K562 (cell line): ENCODE measurements around the gene PPM1E. TPM values are rescaled to one million over a fixed set of nuclear protein-coding genes. Genes with fewer than 3 reads are reported as not detected.

Experiments used
- ATAC-seq: fragments of 200-7000 bp; cut with Tn5 transposase; 3 replicates; pipeline ENCODE4 v1.9.1; 2020; ENCODE audit warnings: moderate library complexity
- BruUV-seq: library from RNA; stranded (reverse); fragments of 400-500 nt; replicated peaks from 2 replicates; lab custom pipeline; 2021; lab: Mats Ljungman, UMichigan
- CTCF ChIA-PET: fragments of 300-600 bp; formaldehyde crosslinking; extraction: SDS; loops from one replicate; lab custom pipeline; 2021; ENCODE audit warnings: low intra/inter-chr PET ratio; lab: Yijun Ruan, JAX
- POLR2A ChIA-PET: fragments of 300-600, 350-650 bp; sonication (Branson Sonifier 250); formaldehyde crosslinking; extraction: SDS; loops from one replicate; lab custom pipeline; 2021; ENCODE audit warnings: antibody characterized with exemption, inconsistent platforms; lab: Yijun Ruan, JAX
- DNase-seq, 4 experiments: peaks; one replicate each; pipeline versions ENCODE4 v3.0.0 to v3.0.0-alpha.2; 2011 to 2018; ENCODE audit warnings: low spot score in 3 of 4, mixed read lengths in 3 of 4; ENCODE audit errors: extremely low read depth in 1 of 4
- FAIRE-seq: peaks from 2 replicates; lab custom pipeline; 2011; peaks lifted over from hg19 to GRCh38; lab: Jason Lieb, UNC
- H2AFZ ChIP-seq: 2 replicates; pipeline ENCODE4 v1.6.0; 2011; ENCODE audit warnings: low read depth, low read length, control low read depth, inconsistent platforms
- H3K27ac ChIP-seq: fragments of 200-600 bp; 3 replicates; pipeline ENCODE4 v1.8.0; 2011; ENCODE audit warnings: low read depth, mild to moderate bottlenecking, control low read depth, inconsistent platforms, low read length, moderate library complexity, mixed read lengths; ENCODE audit errors: extremely low read depth
- H3K27me3 ChIP-seq, 2 experiments: fragments of 300-600 bp in 1 of 2; 2 replicates in 1 of 2; 3 replicates in 1 of 2; pipeline versions ENCODE4 v1.6.0 to v1.8.0; 2011; ENCODE audit warnings: inconsistent platforms in 2 of 2, low read length in 2 of 2, mild to moderate bottlenecking in 1 of 2, mixed read lengths in 1 of 2, moderate library complexity in 1 of 2; ENCODE audit not compliant: control insufficient read depth in 2 of 2, insufficient read depth in 2 of 2
- H3K36me3 ChIP-seq: fragments of 300-600 bp; 3 replicates; pipeline ENCODE4 v1.8.0; 2011; ENCODE audit warnings: mild to moderate bottlenecking, low read length, inconsistent platforms; ENCODE audit not compliant: control insufficient read depth, insufficient read depth
- H3K4me1 ChIP-seq, 2 experiments: fragments of 200-600 bp in 1 of 2; replicated peaks in 1 of 2; 2 replicates in 1 of 2; 3 replicates in 1 of 2; pipeline versions ENCODE4 v1.5.1 to v1.8.0; 2011; ENCODE audit warnings: inconsistent platforms in 2 of 2, low read length in 2 of 2, mild to moderate bottlenecking in 1 of 2, mixed read lengths in 1 of 2, moderate library complexity in 1 of 2; ENCODE audit not compliant: control insufficient read depth in 2 of 2, insufficient read depth in 2 of 2
- H3K4me2 ChIP-seq: 2 replicates; pipeline ENCODE4 v1.6.1; 2011; ENCODE audit warnings: low read length, control low read depth, inconsistent platforms, mixed read lengths; ENCODE audit not compliant: insufficient read depth
- H3K4me3 ChIP-seq: fragments of 200-600 bp; sonication (generic), shearing (Covaris generic); 2 replicates; pipeline ENCODE4 v1.5.1; 2016; ENCODE audit warnings: control low read depth, inconsistent platforms
- H3K79me2 ChIP-seq: fragments of 200-600 bp; 3 replicates; pipeline ENCODE4 v1.8.0; 2011; ENCODE audit warnings: low read length, inconsistent platforms; ENCODE audit not compliant: control insufficient read depth, insufficient read depth
- H3K9ac ChIP-seq, 2 experiments: 2 replicates each; pipeline versions ENCODE4 v1.6.0 to v1.6.1; 2011; ENCODE audit warnings: low read depth in 2 of 2, low read length in 2 of 2, control low read depth in 1 of 2, inconsistent platforms in 1 of 2, mild to moderate bottlenecking in 1 of 2, mixed read lengths in 1 of 2; ENCODE audit not compliant: insufficient read depth in 1 of 2
- H3K9me1 ChIP-seq: one replicate; pipeline ENCODE4 v1.6.0; 2011; ENCODE audit warnings: inconsistent platforms, mild to moderate bottlenecking, low read length, moderate library complexity; ENCODE audit not compliant: control insufficient read depth, insufficient read depth
- H3K9me3 ChIP-seq: replicated peaks from 2 replicates; pipeline ENCODE4 v1.5.1; 2011; ENCODE audit warnings: low read depth, low read length, inconsistent platforms; ENCODE audit not compliant: control insufficient read depth, insufficient read depth
- H4K20me1 ChIP-seq: replicated peaks from 2 replicates; pipeline ENCODE4 v1.6.1; 2011; ENCODE audit warnings: low read length, inconsistent platforms, mixed read lengths; ENCODE audit not compliant: control insufficient read depth, insufficient read depth
- NFXL1 ChIP-seq: fragments of 450-650 bp; formaldehyde crosslinking; IDR thresholded peaks from 2 replicates; pipeline ENCODE4 v1.4.0; 2021; ENCODE audit warnings: mild to moderate bottlenecking
- PYGO2 ChIP-seq: fragments of 450-650 bp; IDR thresholded peaks from 2 replicates; pipeline ENCODE4 v1.6.1; 2016; ENCODE audit warnings: mild to moderate bottlenecking, missing genetic modification characterization, moderate library complexity, missing compliant biosample characterization
- SLC30A9 ChIP-seq: fragments of 250-450 bp; sonication (Bioruptor Pico); IDR thresholded peaks from 2 replicates; pipeline ENCODE4 v1.8.0; 2022; ENCODE audit warnings: mild to moderate bottlenecking, moderate library complexity
- ZBTB7A ChIP-seq: IDR thresholded peaks from 2 replicates; pipeline ENCODE4 v1.6.1; 2011; ENCODE audit warnings: low read depth, mild to moderate bottlenecking, low read length, moderate library complexity, borderline replicate concordance; ENCODE audit not compliant: control insufficient read depth
- ZFP30 ChIP-seq: fragments of 250-450 bp; sonication (Bioruptor Pico); IDR thresholded peaks from 2 replicates; pipeline ENCODE4 v1.8.0; 2022; ENCODE audit warnings: moderate library complexity, mild to moderate bottlenecking, inconsistent platforms, borderline replicate concordance
- WGBS: fragments of 100-300 bp; shearing (Covaris generic); methylation state at CpG from one replicate; pipeline ENCODE4 v1.1.6; 2016; ENCODE audit warnings: low coverage, mixed read lengths; ENCODE audit not compliant: insufficient coverage; ENCODE audit errors: missing lambda C conversion rate; 5-methylcytosine and 5-hydroxymethylcytosine counted together
- in situ Hi-C: fragments of 300-500 bp; cut with MboI; formaldehyde crosslinking; loops from 4 replicates; pipeline ENCODE4 v1.15.0; 2018; ENCODE audit warnings: inconsistent platforms, mixed read lengths
- intact Hi-C: fragments of 100-400 bp; cut with micrococcal nuclease; formaldehyde crosslinking; loops from 2 replicates; pipeline ENCODE4 v1.14.2; 2022
- polyA plus RNA-seq, 8 experiments: library from polyadenylated mRNA; depleted of rRNA in 4 of 8; stranded (reverse) in 5 of 8; unstranded in 3 of 8; fragments of >200 nt; fragmentation: Nextera tagmentation in 2 of 8; fragmentation: Illumina TruSeq in 1 of 8; extraction: Ambion mirVana in 2 of 8; extraction: Trizol in 1 of 8; gene quantifications; 2 replicates each; pipeline versions ENCODE4 v1.2.1 to v1.2.3, GENCODE V29; 2011 to 2014; ENCODE audit warnings: inconsistent platforms in 1 of 8, missing spikeins in 1 of 8
- total RNA-seq, 7 experiments: library from RNA; depleted of rRNA in 6 of 7; stranded (reverse); fragments of >200 nt in 6 of 7; fragmentation: Illumina TruSeq in 2 of 7; extraction: Trizol in 2 of 7; gene quantifications; 2 replicates each; pipeline versions ENCODE4 v1.2.1 to v1.2.3, GENCODE V29; 2011 to 2021; ENCODE audit warnings: low replicate concordance in 1 of 7
- TF ChIP-seq, protein P1 (sequence below), 3 experiments: fragments of 200-800 bp in 1 of 3; fragments of 250-450 bp in 1 of 3; fragments of 450-650 bp in 1 of 3; sonication (Bioruptor Pico) in 1 of 3; sonication (Bioruptor generic) in 1 of 3; formaldehyde crosslinking in 1 of 3; IDR thresholded peaks; 2 replicates each; pipeline versions ENCODE4 v1.6.1 to v1.8.0; 2016 to 2022; ENCODE audit warnings: mild to moderate bottlenecking in 2 of 3, missing genetic modification characterization in 2 of 3, missing compliant biosample characterization in 1 of 3, moderate library complexity in 1 of 3

PPM1E gene
- total and polyA plus RNA-seq, 9 of the 15 experiments (the other 6 are each of a cell fraction or from before 2014, with no cell fraction given): 1.0 to 5.7 (median 4.7) TPM

DNA sequence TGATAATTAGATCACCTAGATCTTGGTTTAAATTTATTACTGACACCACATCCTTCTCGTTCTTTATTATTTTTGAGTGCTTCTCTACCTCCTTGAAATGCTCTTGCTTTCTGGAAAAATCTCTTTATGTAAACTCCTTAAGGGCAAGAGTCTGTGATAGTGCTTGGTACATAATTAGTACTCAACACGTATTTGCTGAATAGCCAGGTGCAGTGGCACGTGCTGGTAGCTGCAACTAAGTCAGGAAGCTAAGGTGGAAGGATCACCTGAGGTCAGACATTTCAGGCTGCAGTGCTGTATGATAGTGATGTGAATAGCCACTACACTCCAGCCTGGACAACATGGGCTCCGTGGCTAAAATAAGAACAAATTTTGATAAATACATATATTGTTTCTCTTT lies 63.0 kb downstream of the PPM1E start:
- intact Hi-C loops: no loop called here
- H2AFZ ChIP-seq: no peak overlapping the region
- H3K9ac ChIP-seq: no peak overlapping the region
- ATAC-seq (no peak), DNase-seq (no peak), FAIRE-seq (no peak)
- H3K27ac ChIP-seq: no peak overlapping the region
- TF ChIP-seq SLC30A9 (CRISPR knock-in tag): no peak
- 22% methylated on average over 4 of the region's 4 CpGs for WGBS
- no peaks in the 10 kb centered on the region for H4K20me1 ChIP-seq
- no peak overlapping the region for H3K4me3 ChIP-seq
- ChIA-PET POLR2A (interaction anchor here (0.6 kb wide), 1 partner anchor 216 kb away, joined by 3 read pairs; no protein-coding TSS in a partner anchor), CTCF (no interaction called here)
- no peaks in the 10 kb centered on the region for H3K27me3 ChIP-seq
- in situ Hi-C loops: no loop called here
- no peaks in the 10 kb centered on the region for H3K4me1 ChIP-seq
- H3K9me1 ChIP-seq: no peaks in the 10 kb centered on the region
- BruUV-seq: no TSS peak
- no peak overlapping the region for H3K4me2 ChIP-seq
- no peaks in the 10 kb centered on the region for H3K79me2 ChIP-seq
- H3K9me3 ChIP-seq: no peaks in the 10 kb centered on the region
- H3K36me3 ChIP-seq: no peaks in the 10 kb centered on the region

DNA sequence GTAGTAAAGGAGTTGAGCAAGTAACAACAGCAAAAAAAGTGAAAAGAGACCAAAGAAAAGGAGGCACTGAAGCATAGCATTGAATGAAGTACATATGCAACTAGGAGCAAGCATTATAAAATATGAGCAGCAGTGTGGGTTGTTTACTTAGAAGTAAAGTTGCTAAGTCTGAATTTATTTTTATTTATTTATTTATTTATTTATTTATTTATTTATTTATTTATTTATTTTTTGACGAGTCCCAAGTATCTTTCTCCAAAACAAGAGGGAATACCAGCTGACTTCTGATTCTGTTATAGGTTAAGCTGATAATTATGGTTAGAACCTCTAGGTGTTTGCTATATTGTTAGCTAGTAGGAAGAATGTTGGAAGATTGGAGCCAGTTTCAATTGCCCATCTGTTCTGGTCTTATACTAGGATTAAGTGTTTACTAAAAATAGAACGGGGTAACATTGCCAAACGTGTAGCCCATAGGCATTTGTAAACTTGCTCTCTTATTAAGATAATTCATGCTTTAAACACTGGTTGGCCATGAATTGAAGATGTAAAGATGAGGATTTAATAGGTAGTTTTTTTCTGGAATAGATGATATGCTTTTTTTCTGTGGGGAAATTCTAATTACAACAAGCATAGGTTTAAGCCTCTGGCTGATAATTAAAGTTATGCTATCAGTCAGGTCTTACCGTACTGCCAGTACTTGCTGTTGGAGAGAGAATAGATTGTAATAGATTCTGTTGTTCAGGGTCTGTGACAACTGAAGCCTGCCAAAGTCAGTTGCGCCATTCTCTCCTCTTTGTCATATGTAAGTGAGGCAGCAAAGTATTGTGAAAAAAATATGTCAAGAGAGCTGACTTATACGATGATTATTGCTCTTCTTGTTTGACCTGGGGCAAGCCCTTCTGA lies 66.7 kb downstream of the PPM1E start:
- intact Hi-C loops: no loop called here
- ChIA-PET CTCF (no interaction called here), POLR2A (interaction anchor here (0.6 kb wide), 1 partner anchor 76 kb away, joined by 3 read pairs; no protein-coding TSS in a partner anchor)
- Histone ChIP-seq H3K4me2 (no peak overlapping the region), H3K9ac (no peak overlapping the region), H3K27ac (no peak overlapping the region), H2AFZ (no peak overlapping the region), H4K20me1 (no peaks in the 10 kb centered on the region), H3K36me3 (no peaks in the 10 kb centered on the region), H3K4me3 (no peak overlapping the region), H3K79me2 (no peaks in the 10 kb centered on the region), H3K9me3 (no peaks in the 10 kb centered on the region), H3K4me1 (no peaks in the 10 kb centered on the region; a peak in 1 of 5 replicates), H3K9me1 (no peaks in the 10 kb centered on the region), H3K27me3 (no peaks in the 10 kb centered on the region)
- DNase-seq (no peak), FAIRE-seq (no peak), ATAC-seq (no peak)
- no peak for TF ChIP-seq PYGO2
- TF ChIP-seq, protein P1, sequence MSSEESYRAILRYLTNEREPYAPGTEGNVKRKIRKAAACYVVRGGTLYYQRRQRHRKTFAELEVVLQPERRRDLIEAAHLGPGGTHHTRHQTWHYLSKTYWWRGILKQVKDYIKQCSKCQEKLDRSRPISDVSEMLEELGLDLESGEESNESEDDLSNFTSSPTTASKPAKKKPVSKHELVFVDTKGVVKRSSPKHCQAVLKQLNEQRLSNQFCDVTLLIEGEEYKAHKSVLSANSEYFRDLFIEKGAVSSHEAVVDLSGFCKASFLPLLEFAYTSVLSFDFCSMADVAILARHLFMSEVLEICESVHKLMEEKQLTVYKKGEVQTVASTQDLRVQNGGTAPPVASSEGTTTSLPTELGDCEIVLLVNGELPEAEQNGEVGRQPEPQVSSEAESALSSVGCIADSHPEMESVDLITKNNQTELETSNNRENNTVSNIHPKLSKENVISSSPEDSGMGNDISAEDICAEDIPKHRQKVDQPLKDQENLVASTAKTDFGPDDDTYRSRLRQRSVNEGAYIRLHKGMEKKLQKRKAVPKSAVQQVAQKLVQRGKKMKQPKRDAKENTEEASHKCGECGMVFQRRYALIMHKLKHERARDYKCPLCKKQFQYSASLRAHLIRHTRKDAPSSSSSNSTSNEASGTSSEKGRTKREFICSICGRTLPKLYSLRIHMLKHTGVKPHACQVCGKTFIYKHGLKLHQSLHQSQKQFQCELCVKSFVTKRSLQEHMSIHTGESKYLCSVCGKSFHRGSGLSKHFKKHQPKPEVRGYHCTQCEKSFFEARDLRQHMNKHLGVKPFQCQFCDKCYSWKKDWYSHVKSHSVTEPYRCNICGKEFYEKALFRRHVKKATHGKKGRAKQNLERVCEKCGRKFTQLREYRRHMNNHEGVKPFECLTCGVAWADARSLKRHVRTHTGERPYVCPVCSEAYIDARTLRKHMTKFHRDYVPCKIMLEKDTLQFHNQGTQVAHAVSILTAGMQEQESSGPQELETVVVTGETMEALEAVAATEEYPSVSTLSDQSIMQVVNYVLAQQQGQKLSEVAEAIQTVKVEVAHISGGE (CRISPR knock-in tag; IDR thresholded peaks at IDR 0.05): peak in 1 of 3 experiments; percentile 54; a peak in 2 of 6 replicates
- no peak for TF ChIP-seq ZFP30
- no peak for TF ChIP-seq ZBTB7A
- TF ChIP-seq NFXL1 (CRISPR knock-in tag): no peak
- in situ Hi-C loops: no loop called here
- 30% methylated on average over 6 of the region's 6 CpGs for WGBS
- BruUV-seq: no TSS peak
